HepG2 (cell line): ENCODE measurements around the gene ATAD3C. TPM values are rescaled to one million over a fixed set of nuclear protein-coding genes. Genes with fewer than 3 reads are reported as not detected.

Experiments
- HBP1 ChIP-seq: IDR thresholded peaks from 2 replicates; pipeline ENCODE4 v1.6.1; 2016; ENCODE audit warnings: low read depth, control low read depth
- KDM3A ChIP-seq: IDR thresholded peaks from 2 replicates; pipeline ENCODE4 v1.6.1; 2018; ENCODE audit warnings: low read depth, missing compliant biosample characterization
- NCOA5 ChIP-seq: sonication (generic); formaldehyde crosslinking; IDR thresholded peaks from 2 replicates; pipeline ENCODE4 v1.4.0; 2020; ENCODE audit warnings: missing genetic modification reagents
- POLR2AphosphoS2 ChIP-seq: IDR thresholded peaks from 2 replicates; pipeline ENCODE4 v1.6.1; 2011; ENCODE audit warnings: low read depth, low read length, improper control_type of control experiment
- PREB ChIP-seq: sonication (generic); formaldehyde crosslinking; IDR thresholded peaks from 2 replicates; pipeline ENCODE4 v1.4.0; 2020; ENCODE audit warnings: missing genetic modification reagents
- RBM22 ChIP-seq: fragments of 200-400 bp; formaldehyde crosslinking; optimal IDR thresholded peaks from 2 replicates; pipeline ENCODE3; 2017; ENCODE audit warnings: mild to moderate bottlenecking, low read length, moderate library complexity
- RXRA ChIP-seq: sonication (generic); formaldehyde crosslinking; IDR thresholded peaks from 2 replicates; pipeline ENCODE4 v1.5.1; 2020; ENCODE audit warnings: missing genetic modification reagents
- SMAD3 ChIP-seq: sonication (generic); formaldehyde crosslinking; IDR thresholded peaks from 2 replicates; pipeline ENCODE4 v1.4.0; 2020; ENCODE audit warnings: missing genetic modification reagents
- TCF12 ChIP-seq, 2 experiments: fragments of 450-650 bp in 1 of 2; sonication (generic) in 1 of 2; formaldehyde crosslinking in 1 of 2; IDR thresholded peaks; 2 replicates each; pipeline versions ENCODE4 v1.6.1 to v1.8.0; 2017 to 2022; ENCODE audit warnings: antibody characterized with exemption in 1 of 2, mild to moderate bottlenecking in 1 of 2, missing genetic modification reagents in 1 of 2, moderate library complexity in 1 of 2
- TFDP2 ChIP-seq: sonication (generic); formaldehyde crosslinking; IDR thresholded peaks from 2 replicates; pipeline ENCODE4 v1.4.0; 2020; ENCODE audit warnings: missing genetic modification reagents
- TMF1 ChIP-seq: sonication (generic); formaldehyde crosslinking; IDR thresholded peaks from 2 replicates; pipeline ENCODE4 v1.8.1; 2022; ENCODE audit warnings: low read depth, missing genetic modification reagents
- TRAFD1 ChIP-seq: sonication (generic); formaldehyde crosslinking; IDR thresholded peaks from 2 replicates; pipeline ENCODE4 v1.5.1; 2020; ENCODE audit warnings: missing genetic modification reagents, mild to moderate bottlenecking, borderline replicate concordance
- TSC22D2 ChIP-seq: sonication (generic); formaldehyde crosslinking; IDR thresholded peaks from 2 replicates; pipeline ENCODE4 v1.5.1; 2020; ENCODE audit warnings: missing genetic modification reagents, mild to moderate bottlenecking, borderline replicate concordance
- ZBTB21 ChIP-seq: sonication (generic); formaldehyde crosslinking; IDR thresholded peaks from 2 replicates; pipeline ENCODE4 v1.4.0; 2020; ENCODE audit warnings: missing genetic modification reagents
- ZBTB43 ChIP-seq: sonication (generic); formaldehyde crosslinking; conservative IDR thresholded peaks from 2 replicates; pipeline ENCODE4 v1.4.0; 2020; ENCODE audit warnings: missing genetic modification reagents
- ZKSCAN1 ChIP-seq: fragments of 150-350 bp; IDR thresholded peaks from 2 replicates; pipeline ENCODE4 v1.6.1; 2014; ENCODE audit warnings: low read length
- ZNF234 ChIP-seq: sonication (generic); formaldehyde crosslinking; conservative IDR thresholded peaks from 2 replicates; pipeline ENCODE4 v1.5.1; 2020; ENCODE audit warnings: mild to moderate bottlenecking, missing genetic modification reagents
- ZNF235 ChIP-seq: sonication (generic); formaldehyde crosslinking; IDR thresholded peaks from 2 replicates; pipeline ENCODE4 v1.8.1; 2023; ENCODE audit warnings: mild to moderate bottlenecking, missing genetic modification reagents, borderline replicate concordance
- ZNF251 ChIP-seq: sonication (generic); formaldehyde crosslinking; IDR thresholded peaks from 2 replicates; pipeline ENCODE4 v1.9.0; 2021; ENCODE audit warnings: mild to moderate bottlenecking, missing genetic modification reagents
- ZNF354B ChIP-seq: sonication (generic); formaldehyde crosslinking; IDR thresholded peaks from 2 replicates; pipeline ENCODE4 v1.8.0; 2022; ENCODE audit warnings: mild to moderate bottlenecking, missing genetic modification reagents
- ZSCAN29 ChIP-seq: sonication (generic); formaldehyde crosslinking; conservative IDR thresholded peaks from 2 replicates; pipeline ENCODE4 v1.4.0; 2020; ENCODE audit warnings: mild to moderate bottlenecking, missing genetic modification reagents
- polyA plus RNA-seq, 8 experiments: library from polyadenylated mRNA; depleted of rRNA in 3 of 8; stranded (reverse) in 7 of 8; unstranded in 1 of 8; fragments of >200 nt; fragmentation: Illumina TruSeq in 4 of 8; extraction: Trizol in 4 of 8; gene quantifications; 2 replicates each; pipeline versions ENCODE4 v1.2.1 to v1.2.3, GENCODE V29; 2011 to 2016; ENCODE audit warnings: low read depth in 4 of 8, missing spikeins in 1 of 8, mixed read lengths in 1 of 8; ENCODE audit not compliant: insufficient read depth in 1 of 8
- total RNA-seq, 5 experiments: library from RNA; depleted of rRNA; stranded (reverse); fragments of >200 nt; fragmentation: Illumina TruSeq; extraction: Trizol; gene quantifications; 2 replicates each; pipeline ENCODE4 v1.2.3, GENCODE V29; 2016; ENCODE audit warnings: low read depth in 1 of 5

Gene ATAD3C
- total and polyA plus RNA-seq, 2 of the 13 experiments (the other 11 are each of a cell fraction or from before 2014, with no cell fraction given) = 2.4 to 3.2 TPM

- TF ChIP-seq TFDP2 (CRISPR knock-in tag) = peak; percentile 38
- peak; percentile 63; the same call in 1 of the 2 replicates for TF ChIP-seq ZBTB43 (CRISPR knock-in tag)
- TF ChIP-seq ZNF251 = no peak
- TF ChIP-seq ZBTB21 (CRISPR knock-in tag) = no peak
- 0 out of 2 replicates have a peak, but pooled peaks have one; percentile 67 for TF ChIP-seq ZSCAN29 (CRISPR knock-in tag)
- peak; percentile 94; the same call in 1 of the 2 replicates for TF ChIP-seq KDM3A (CRISPR knock-in tag)
- TF ChIP-seq PREB (CRISPR knock-in tag) = no peak
- TF ChIP-seq SMAD3 (CRISPR knock-in tag) = peak; percentile 89; the same call in 1 of the 2 replicates
- TF ChIP-seq RXRA (CRISPR knock-in tag) = peak; percentile 99
- peak; percentile 78; the same call in 1 of the 2 replicates for TF ChIP-seq TSC22D2
- no peak; the same call in 1 of the 2 replicates for TF ChIP-seq TMF1 (CRISPR knock-in tag)
- peak; percentile 75; the same call in 1 of the 2 replicates for TF ChIP-seq ZNF235 (CRISPR knock-in tag)
- no peak for TF ChIP-seq ZKSCAN1
- no peak for TF ChIP-seq RBM22
- TF ChIP-seq ZNF354B = no peak
- TF ChIP-seq ZNF234 = no peak; the same call in none of the 2 replicates
- no peak for TF ChIP-seq TRAFD1 (CRISPR knock-in tag)
- TF ChIP-seq TCF12 (IDR thresholded peaks at IDR 0.05) = no peak
- TF ChIP-seq TCF12 (CRISPR knock-in tag; IDR thresholded peaks at IDR 0.05) = peak; percentile 73; the same call in 1 of the 2 replicates
- no peak for TF ChIP-seq POLR2AphosphoS2
- TF ChIP-seq NCOA5 (CRISPR knock-in tag) = no peak
- TF ChIP-seq HBP1 = peak; percentile 56; the same call in 1 of the 2 replicates
Observed at GRCh38 chr1:1432951-1433803, 16.3 kb upstream of the ATAD3C start (continued).
